T-helper 22 cell (primary cell): Measurements from ENCODE around the gene RNF7.
A peak's percentile ranks its signal among the peaks of the same experiment; 100 is the strongest.
"Not testable (repeated sequence)": the region's sequence is repeated elsewhere in the genome, so short reads cannot be mapped to it uniquely, and the experiment has no call there.

Experiments used
- DNase-seq: peaks from one replicate; pipeline ENCODE4 v3.0.0-alpha.2; 2020; ENCODE audit warnings: low read depth

The RNF7 gene

DNA sequence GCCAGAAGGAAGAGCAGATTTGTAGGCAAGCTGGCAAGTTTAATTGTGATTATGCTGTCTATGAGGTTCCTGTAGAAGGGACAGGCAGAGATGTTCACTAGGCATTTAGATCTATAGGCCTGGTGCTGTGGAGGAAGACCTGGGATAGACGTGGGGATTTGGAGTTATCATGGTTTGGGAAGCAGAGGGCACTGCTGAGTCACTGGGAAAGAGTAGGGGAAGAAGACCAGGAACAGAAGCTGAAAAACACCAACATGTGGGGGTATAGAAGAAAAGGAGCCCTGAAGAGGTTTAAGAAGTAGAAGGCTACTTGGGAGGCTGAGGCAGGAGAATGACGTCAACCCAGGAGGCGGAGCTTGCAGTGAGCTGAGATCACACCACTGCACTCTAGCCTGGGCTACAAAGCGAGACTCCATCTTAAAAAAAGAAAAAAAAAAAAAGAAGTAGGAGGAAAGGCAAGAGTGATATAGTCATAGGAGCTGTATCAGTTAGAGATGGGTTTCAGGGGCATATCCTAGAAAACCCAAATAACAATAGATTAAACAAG is 44.4 kb downstream of the RNF7 start:
- no peak for DNase-seq

DNA sequence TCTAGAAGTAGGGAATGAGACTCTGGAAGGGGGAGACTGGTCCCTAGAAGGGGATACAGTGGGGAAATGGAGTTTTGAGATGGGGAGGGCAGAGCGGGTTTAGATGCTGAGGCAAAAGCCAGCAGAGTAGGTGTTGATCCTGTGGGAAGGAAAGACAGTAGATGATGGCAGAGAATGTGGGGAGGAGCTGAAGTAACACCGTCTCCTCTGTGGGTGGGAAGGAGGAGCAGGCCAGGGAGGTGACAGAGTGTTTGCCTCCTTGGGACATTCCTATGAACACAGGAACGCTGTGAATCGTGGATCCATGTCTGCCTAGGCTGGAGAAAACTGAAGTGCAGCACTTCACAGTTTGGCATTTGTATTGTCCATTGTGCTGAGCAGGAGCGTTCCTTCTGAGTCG is 45.5 kb downstream of the RNF7 start:
- no peak for DNase-seq

DNA sequence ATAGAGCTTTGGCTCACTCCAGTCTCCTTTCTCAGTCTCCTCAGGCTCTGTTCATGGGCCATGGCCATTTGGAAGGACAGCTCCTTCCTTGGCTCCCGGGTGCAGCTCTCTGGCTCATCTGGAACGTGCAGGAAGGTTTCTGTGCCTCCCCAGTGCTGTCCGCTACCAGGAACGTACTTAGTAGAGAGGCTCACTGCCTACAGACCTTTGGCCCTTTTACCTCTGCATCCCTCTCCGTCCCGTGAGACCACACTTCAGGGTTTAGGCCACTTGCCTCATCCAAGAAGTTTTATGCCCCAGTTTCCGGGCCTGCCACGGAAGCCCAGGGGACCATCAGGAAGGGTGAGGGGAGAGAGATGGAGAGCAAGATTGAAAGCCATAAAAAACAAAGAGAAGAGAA is 46.0 kb downstream of the RNF7 start:
- DNase-seq = no peak

DNA sequence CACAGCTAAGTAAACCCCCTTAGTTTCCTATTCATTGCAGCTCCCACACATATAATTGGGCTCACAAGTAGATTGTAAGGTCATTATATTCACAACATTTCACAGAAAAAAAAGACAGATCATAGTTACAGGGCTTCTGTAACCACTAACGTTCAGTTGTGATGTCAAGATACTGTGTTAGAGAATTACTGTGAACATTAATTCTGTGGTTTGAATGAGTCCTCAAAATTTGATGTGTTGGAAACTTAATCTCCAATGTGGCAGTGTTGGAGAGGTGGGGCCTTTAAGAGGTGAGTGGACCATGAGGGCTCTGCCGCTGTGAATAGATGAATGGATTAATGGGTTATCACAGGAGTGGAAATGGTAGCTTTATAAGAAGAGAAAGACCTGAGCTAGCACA is 46.4 kb downstream of the RNF7 start:
- no peak for DNase-seq

DNA sequence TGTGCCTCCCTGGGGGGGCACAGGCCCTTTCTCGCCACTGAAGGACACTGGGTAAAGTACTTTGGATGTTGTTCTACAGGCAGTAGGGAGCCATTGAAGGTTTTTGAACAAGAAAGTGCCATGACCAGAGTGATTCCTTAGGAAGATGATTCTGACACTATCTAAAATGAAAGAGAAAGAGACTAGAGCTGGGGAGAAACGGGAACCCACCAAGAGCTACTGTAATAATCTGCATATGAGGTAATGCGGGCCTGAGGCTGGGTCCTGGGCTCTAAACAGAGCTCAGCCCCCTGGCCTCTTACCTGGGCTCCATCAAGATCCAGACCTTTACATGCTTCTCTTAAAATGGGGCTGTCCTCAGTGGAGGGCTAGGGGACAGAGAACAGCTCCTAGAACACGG is 50.1 kb downstream of the RNF7 start:
- DNase-seq = no peak

DNA sequence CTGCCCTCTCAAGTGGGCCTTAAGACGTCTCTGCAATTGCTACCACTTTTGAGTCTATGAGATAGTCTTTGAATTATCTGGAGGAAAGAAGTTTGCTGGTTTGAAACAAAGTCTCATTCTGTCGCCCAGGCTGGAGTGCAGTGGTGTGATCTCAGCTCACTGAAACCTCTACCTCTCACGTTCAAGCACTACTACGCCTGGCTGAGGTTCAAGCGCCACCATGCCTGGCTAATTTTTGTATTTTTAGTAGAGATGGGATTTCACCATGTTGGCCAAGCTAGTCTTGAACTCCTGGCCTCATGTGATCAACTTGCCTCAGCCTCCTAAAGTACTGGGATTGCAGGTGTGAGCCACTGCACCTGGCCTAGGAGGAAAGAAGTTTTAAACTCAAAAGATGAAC is 50.7 kb downstream of the RNF7 start:
- DNase-seq = not testable (repeated sequence)

DNA sequence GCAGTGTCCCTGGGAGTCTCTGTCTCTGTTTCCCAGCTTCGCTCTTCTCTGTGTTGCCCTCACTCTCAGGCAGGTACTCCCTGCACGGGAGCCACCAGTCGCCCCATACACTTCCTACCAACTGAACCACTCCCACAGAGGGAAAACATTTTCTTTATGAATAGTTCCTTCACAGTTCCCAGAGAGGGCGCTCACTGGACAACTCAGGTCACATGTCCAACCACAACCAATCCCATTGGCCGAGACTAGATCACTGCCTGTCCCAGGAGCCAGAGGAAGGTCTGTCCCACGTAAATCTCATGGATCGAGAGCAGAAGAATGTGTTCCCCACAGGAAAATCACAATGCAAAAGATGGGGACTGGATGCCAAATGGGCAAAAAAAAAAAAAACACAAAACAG is 51.2 kb downstream of the RNF7 start:
- DNase-seq = no peak

DNA sequence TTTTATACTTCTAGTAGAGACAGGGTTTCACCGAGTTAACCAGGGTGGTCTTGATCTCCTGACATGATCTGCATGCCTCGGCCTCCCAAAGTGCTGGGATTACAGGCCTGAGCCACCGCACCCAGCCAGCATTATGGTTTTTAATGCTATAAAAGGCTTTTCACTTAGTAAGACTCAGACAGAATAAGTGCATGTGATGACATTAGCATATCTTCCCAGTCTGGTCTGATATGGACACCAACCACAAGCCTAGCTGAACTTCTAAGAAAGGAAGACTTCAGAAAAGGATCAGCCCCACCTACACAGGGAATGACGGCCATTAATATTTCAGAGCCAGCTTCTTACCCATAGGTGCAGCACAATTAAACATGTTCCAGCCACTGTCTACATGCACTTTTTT is 52.1 kb downstream of the RNF7 start:
- DNase-seq = no peak

DNA sequence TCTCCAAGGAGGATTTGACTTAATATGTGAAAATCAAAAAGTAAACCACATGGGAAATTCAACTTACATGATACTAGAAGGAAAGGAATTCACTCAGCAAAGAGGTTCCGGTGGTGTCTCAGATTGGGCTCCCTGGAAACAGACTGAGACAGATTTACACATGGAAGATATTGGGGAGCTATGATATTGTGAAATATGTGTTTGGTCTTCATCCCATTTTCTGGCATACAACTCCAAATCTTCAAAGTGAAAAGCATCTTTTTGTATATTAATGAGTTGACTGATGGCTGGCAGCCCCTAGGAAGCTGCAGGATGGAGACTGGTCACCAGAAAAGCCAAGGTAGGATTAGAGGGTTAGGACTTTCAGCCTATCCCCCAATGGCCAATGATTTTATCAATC is 54.4 kb downstream of the RNF7 start:
- DNase-seq = no peak

DNA sequence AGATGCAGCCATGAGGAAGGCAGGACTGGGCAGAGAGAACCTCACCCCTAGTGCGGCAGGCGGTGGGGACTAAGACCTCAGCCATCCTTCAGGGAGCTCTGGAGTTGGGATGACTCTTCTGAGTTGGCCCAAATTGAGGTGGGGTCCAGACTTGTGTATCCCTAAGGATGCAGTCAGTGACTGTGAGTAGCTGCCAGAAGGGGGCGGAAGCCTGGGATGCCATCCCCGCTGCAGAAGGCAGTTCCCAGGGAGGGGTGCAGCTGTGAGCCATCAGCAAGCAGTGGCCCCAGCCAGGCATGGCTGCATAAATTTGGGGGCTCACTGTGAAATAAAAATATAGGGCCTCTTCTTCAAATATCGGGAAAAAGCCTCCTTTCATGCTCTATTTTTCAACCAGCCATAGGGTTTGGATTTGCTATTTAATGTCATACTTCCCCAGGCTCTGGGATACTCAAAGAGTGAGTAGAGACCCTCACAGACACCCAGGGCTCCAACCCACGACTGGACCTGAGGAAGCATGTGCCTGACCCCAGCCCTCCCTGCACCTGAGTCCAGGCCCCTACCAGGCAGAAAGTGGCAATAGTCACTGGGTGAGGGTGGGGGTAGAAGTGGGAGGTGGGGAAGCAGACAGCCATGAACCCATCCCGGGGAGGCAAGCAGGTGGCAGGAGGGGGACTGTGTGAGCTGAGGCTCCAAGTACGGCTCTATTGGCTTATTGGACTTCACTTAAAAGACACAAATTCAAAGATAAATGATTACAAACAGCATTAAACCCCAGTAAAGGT is 55.6 kb downstream of the RNF7 start:
- no peak for DNase-seq

DNA sequence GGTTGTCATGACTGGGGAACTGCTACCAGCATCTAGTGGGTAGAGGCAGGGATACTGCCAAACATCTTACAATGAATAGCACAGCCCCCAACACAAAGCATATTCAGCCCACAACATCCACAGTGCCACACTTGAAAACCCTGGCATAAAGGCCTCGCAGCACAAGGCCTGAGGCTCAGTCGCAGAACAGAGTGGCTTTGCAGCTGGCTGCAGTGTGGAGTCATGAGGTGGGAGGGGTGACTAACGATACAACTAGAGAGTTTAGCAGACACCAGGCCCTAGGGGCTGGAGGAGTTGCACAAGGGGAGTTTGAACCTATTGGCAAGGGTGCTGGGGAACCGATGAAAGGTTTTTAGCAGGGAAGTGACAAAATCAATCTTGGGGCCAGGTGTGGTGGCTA is 57.2 kb downstream of the RNF7 start:
- DNase-seq = no peak

DNA sequence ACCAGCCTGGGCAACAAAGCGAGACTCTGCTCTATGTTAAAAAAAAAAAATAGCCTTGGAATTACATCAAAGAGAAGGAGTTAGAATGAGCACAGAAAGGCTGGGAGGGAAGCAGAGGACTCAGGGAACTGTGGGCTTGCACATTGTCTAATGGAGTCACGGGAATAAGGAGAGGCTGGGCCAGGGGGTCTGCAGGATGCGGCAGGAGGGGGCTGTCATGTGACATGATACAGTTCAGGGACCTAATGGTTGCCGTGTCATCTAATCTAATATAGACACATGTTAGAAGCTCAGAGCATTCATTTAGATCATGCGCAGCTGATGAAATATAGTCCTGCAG is 57.6 kb downstream of the RNF7 start:
- no peak for DNase-seq

DNA sequence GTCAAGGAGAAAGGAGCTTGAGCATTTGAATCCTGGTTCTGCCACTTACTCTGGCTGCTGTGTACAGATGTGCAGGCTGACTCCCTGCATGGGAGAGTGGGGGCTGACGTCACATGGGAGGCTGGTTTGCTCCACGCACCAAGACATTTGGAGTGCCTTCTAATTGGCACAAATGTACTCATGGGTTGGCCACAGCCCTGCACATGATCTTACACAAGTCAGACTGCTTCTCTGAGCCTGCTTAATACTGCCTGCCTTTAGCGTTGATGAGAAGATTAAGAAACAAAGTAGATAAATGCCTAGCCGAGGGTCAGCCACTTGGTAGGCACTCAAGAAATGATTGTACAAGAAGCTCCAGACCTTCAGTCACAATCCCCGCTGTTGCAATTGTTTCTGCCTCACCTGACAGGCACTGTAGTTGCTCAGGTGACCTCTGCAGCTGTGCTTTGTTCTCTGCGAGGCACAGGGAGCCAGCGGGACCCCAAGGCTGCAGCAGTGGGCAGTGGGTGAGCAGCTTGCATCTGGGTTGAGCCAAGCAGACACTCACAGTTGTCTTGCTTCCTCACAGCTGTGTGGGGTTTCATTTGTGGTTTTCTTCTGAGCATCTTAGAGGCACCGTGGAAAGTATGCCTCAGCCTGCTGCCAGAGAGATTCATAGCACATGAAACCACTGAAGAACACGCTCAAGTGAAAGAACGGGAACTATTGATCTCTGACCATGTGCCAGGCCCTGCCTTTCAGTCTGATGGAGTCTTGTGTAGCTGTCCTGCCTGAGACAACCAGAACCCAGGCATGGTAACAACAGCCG is 58.2 kb downstream of the RNF7 start:
- peak; percentile 46 for DNase-seq
